SJCRH30 (cell line): ENCODE data around the gene ADAMTSL3. TPM values are rescaled to one million over a fixed set of nuclear protein-coding genes. Genes with fewer than 3 reads are reported as not detected.

ENCODE experiments used
- DNase-seq, 2 experiments: peaks; one replicate each; pipeline ENCODE4 v3.0.0-alpha.2; 2015 to 2020
- H3K27ac ChIP-seq: fragments of 250-450 bp; sonication (Bioruptor Pico); 2 replicates; pipeline ENCODE4 v1.5.1; 2020; ENCODE audit warnings: mild to moderate bottlenecking, moderate library complexity
- H3K27me3 ChIP-seq: fragments of 250-450 bp; sonication (Bioruptor Pico); 2 replicates; pipeline ENCODE4 v1.5.1; 2020; ENCODE audit warnings: mild to moderate bottlenecking, moderate library complexity
- H3K36me3 ChIP-seq: fragments of 250-450 bp; sonication (Bioruptor Pico); 2 replicates; pipeline ENCODE4 v1.5.1; 2020; ENCODE audit warnings: mild to moderate bottlenecking, moderate library complexity
- H3K4me1 ChIP-seq: fragments of 250-450 bp; sonication (Bioruptor Pico); 2 replicates; pipeline ENCODE4 v1.5.1; 2020; ENCODE audit warnings: mild to moderate bottlenecking, moderate library complexity
- H3K4me3 ChIP-seq: fragments of 250-450 bp; sonication (Bioruptor Pico); 2 replicates; pipeline ENCODE4 v1.5.1; 2020; ENCODE audit warnings: mild to moderate bottlenecking, moderate library complexity
- H3K9me3 ChIP-seq: fragments of 250-450 bp; sonication (Bioruptor Pico); replicated peaks from 2 replicates; pipeline ENCODE4 v1.5.1; 2020; ENCODE audit warnings: mild to moderate bottlenecking, moderate library complexity
- total RNA-seq: library from RNA; depleted of rRNA; stranded (reverse); fragments of >200 nt; shearing (Covaris generic); gene quantifications from 2 replicates; pipeline ENCODE4 v1.2.3, GENCODE V29; 2014; rRNA removed

ADAMTSL3 gene, protein sequence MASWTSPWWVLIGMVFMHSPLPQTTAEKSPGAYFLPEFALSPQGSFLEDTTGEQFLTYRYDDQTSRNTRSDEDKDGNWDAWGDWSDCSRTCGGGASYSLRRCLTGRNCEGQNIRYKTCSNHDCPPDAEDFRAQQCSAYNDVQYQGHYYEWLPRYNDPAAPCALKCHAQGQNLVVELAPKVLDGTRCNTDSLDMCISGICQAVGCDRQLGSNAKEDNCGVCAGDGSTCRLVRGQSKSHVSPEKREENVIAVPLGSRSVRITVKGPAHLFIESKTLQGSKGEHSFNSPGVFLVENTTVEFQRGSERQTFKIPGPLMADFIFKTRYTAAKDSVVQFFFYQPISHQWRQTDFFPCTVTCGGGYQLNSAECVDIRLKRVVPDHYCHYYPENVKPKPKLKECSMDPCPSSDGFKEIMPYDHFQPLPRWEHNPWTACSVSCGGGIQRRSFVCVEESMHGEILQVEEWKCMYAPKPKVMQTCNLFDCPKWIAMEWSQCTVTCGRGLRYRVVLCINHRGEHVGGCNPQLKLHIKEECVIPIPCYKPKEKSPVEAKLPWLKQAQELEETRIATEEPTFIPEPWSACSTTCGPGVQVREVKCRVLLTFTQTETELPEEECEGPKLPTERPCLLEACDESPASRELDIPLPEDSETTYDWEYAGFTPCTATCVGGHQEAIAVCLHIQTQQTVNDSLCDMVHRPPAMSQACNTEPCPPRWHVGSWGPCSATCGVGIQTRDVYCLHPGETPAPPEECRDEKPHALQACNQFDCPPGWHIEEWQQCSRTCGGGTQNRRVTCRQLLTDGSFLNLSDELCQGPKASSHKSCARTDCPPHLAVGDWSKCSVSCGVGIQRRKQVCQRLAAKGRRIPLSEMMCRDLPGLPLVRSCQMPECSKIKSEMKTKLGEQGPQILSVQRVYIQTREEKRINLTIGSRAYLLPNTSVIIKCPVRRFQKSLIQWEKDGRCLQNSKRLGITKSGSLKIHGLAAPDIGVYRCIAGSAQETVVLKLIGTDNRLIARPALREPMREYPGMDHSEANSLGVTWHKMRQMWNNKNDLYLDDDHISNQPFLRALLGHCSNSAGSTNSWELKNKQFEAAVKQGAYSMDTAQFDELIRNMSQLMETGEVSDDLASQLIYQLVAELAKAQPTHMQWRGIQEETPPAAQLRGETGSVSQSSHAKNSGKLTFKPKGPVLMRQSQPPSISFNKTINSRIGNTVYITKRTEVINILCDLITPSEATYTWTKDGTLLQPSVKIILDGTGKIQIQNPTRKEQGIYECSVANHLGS (N-terminal part only)
- total RNA-seq: 0.05 and 0.22 TPM in 2 replicates

DNA sequence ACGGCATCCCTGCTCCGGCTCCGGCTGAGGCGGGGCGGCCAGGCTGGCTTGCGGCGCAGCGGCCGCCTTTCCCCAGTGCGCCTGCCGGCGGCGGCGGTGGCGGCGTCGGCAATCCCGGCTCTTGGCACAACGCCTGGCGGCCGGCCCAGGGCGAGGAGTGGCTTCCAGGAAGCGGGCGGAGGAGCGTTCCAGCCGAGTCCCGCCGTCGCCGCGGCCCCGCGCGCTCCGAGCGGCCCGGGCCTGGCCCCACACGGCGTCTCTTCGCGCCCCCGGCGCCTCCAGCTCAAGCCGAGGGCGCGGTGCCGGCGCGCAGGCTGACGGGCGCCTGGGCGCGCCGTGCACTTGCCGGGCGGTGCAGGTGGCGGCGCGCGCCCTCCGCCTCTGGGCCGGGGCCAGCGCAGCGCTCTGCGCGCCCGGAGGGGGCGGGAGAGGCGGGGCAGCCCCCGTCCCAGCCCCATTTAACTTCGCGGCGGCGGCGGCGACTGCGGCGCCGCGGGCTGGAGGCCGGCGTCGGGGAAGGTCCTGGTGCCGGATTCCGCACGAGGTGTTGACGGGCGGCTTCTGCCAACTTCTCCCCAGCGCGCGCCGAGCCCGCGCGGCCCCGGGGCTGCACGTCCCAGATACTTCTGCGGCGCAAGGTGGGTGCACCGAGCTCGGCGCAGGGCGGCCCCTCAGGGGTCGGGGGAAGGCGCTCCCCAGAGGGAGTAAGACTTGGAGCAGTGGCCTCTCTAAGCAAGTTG, at the start of gene ADAMTSL3:
Gene ADAMTSL3, plus strand, starts transcription at position 485 of the 740 bp plus-strand sequence. CDS start 1,639 bp downstream, outside the sequence.
- no peak for DNase-seq
- peaks cover 2% of the 10 kb centered on the region; the same call in 1 of the 2 replicates for H3K4me1 ChIP-seq
- H3K27ac ChIP-seq: no peak within 1 kb of the TSS
- no peaks in the 10 kb centered on the region for H3K27me3 ChIP-seq
- H3K9me3 ChIP-seq: 0 out of 2 replicates have a peak, but pooled peaks cover 3% of the 10 kb centered on the region
- H3K36me3 ChIP-seq: no peaks in the 10 kb centered on the region
- no peak within 1 kb of the TSS for H3K4me3 ChIP-seq

DNA sequence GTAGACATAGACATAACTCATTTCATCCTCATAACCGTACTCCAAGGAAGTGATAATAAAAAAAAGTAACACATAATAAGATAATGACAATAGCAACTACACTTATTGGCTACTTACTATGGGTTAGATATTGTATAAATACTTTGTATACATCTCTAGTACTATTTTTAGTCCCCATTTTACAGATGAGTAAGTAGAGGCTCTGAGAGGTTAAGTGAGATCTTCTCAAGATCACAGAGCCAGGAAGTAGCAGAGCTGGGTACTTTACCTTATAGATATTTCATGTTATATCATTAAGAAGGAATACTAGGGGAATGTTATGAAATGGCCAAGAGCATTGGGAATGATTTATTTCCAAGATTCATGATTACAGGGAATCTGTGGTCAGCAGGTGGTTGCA, 49.4 kb upstream of the ADAMTSL3 start:
- no peaks in the 10 kb centered on the region; the same call in 1 of the 2 replicates for H3K9me3 ChIP-seq
- H3K4me1 ChIP-seq: no peaks in the 10 kb centered on the region
- no peak overlapping the region for H3K4me3 ChIP-seq
- no peak for DNase-seq
- H3K27ac ChIP-seq: no peak overlapping the region
- H3K36me3 ChIP-seq: no peaks in the 10 kb centered on the region
- no peaks in the 10 kb centered on the region for H3K27me3 ChIP-seq

DNA sequence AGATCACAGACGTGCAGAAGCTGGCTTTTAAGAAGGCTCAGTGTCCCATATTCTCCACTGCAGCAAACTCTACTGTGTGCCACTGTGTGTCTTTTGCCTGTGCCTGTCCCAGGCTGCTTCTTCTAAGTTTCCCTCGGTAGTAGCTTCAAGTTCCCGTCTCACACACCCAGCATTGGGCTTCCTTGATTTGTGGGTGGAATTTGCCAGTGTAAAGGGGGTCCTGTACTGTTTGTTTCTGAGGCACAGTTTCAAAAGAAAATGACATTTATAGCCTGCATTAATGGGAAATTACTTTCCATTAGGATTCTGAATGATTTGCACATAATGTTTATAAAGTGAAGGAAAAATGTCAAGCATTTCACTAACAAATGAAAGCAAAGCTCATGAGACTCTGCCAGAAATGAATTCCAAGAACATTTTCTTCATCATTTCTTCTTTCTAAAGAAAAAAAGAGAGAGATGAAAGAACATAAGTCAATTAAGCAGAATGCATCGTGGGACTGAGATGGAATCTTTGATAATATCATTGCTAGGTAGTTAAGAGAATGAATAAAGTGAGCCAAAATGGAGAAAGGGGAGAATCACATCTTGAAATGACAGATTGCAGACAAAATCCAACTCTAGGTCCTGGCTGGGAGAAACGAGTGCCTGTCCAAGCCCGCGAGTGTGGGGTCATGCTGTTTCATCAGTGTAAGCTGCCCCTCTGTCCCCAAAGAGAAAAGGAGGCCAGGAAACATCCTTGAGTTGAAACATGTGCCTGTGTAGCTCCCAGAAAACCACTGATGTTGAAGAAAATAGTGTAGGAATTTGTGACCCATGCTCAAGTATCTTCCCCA, 48.6 kb upstream of the ADAMTSL3 start:
- Histone ChIP-seq H3K9me3 (no peaks in the 10 kb centered on the region; the same call in 1 of the 2 replicates), H3K4me1 (no peaks in the 10 kb centered on the region)

DNA sequence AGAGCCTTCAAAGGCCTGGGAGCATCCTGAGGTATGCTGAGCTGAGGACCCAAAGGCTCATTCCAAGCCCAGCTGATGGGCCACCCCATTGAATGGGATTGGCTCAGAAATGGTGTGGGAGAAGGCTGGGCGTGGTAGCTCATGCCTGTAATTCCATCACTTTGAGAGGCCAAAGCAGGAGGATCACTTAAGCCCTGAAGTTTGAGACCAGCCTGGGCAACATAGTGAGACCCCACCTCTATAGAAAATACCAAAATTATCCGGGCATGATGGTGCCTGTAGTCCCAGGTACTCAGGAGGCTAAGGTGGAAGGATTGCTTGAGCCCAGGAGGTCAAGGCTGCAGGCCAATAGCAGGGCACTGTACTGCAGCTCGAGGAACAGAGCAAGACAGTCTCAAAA, 43.8 kb upstream of the ADAMTSL3 start:
- Histone ChIP-seq H3K27me3 (no peaks in the 10 kb centered on the region), H3K36me3 (no peaks in the 10 kb centered on the region), H3K4me3 (no peak overlapping the region), H3K27ac (no peak overlapping the region), H3K9me3 (no peaks in the 10 kb centered on the region), H3K4me1 (no peaks in the 10 kb centered on the region)
- no peak for DNase-seq

More for the DNA sequence above, 48.6 kb upstream of the ADAMTSL3 start:
- Histone ChIP-seq H3K27ac (no peak overlapping the region), H3K36me3 (no peaks in the 10 kb centered on the region), H3K4me3 (no peak overlapping the region), H3K27me3 (no peaks in the 10 kb centered on the region)
- no peak for DNase-seq

DNA sequence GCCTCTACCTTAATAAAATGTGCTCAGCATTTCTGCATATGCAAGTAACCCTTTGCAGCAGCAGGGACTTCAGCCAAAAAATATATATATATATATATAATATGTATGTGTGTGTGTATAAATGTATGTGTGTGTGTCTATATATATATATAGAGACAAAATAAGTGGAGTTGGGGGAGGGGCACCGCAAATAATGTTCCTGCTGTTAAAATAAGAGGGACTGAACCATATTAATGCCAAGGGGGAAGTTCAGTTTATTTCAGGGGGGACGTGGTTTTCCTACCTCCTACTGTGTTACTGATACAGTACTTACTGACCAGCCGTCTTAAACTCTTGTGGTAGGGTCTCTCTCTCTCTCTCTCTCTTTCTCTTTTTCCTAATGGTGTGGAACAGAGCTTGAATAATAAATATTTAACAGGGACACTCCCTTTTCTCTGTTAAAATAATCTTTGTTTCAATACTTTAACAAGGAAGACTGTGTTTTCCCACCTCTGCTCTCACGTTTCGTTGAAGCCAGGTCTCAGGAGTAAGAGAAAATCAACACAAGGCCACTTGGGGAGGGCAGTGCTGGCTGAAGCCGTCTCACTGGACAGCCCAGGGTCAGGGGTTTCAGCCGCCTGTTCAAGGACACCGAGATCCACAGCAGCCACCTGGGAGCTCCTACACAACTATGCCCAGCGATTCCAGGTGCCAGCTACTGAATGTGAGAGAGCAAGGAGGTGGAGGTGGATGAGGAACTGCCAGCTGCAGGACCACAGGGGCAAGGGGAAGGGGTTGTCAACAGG, 42.8 kb upstream of the ADAMTSL3 start:
- H3K4me1 ChIP-seq: no peaks in the 10 kb centered on the region
- no peak overlapping the region for H3K4me3 ChIP-seq
- H3K27me3 ChIP-seq: no peaks in the 10 kb centered on the region
- H3K27ac ChIP-seq: no peak overlapping the region
- H3K9me3 ChIP-seq: no peaks in the 10 kb centered on the region
- no peak for DNase-seq
- no peaks in the 10 kb centered on the region for H3K36me3 ChIP-seq

DNA sequence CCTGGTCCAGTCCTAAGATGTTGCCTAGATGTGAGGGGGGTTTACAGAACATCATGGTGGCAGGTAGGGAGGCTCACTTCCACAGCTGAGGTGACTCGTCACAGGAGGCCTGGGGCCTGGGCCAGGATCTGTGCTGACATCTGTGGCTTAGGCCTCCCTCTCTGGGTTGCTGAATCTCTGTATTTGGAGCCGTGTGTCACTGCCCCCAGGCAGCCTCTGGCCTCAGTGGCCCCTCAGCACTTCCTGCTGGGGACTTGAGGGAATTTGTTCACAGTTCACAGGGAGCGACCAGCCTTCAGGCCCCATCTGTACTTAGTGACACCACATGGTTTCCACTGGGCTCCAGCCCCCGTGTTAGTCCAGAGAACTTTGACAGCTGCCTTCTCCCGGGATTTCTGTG, 41.7 kb upstream of the ADAMTSL3 start:
- no peaks in the 10 kb centered on the region for H3K4me1 ChIP-seq
- no peak overlapping the region for H3K27ac ChIP-seq
- no peaks in the 10 kb centered on the region for H3K9me3 ChIP-seq
- H3K4me3 ChIP-seq: no peak overlapping the region
- no peaks in the 10 kb centered on the region for H3K36me3 ChIP-seq
- H3K27me3 ChIP-seq: no peaks in the 10 kb centered on the region
- DNase-seq: no peak

DNA sequence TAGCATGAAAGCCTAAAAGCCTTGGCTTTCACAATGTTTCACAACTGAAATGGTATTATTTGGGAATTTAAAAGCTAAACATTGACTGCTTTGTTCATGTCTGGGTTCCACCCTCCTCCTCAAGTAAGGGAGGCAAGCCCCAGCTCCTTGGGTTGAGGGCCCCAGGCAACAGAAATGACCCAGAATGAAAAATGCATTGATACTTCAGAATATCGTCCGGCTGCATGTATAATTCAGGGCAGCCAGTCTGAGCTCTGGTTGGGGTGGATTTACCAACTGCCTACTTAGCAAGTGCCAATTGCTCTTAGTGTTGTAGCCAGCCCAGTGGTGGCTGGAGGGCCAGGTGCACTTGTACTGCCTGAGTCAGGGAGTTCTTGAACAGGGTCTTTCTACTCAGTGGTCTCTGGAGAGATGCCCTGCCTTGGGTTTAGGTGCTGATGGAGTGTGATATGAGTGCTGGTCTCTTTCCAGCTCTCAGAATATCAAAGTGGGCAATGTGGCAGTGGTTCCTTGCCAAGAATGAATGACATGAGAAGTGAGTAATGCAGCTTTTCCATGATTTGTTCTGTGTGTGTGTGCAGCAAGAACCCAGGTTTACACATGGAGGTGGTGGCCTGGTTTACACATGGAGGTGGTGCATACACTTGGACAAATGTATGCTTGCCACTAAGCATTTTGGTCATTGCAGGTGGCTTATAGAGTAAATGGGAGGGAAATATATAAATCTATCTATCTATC, 40.9 kb upstream of the ADAMTSL3 start:
- no peak for DNase-seq
- no peaks in the 10 kb centered on the region for H3K9me3 ChIP-seq
- no peak overlapping the region for H3K27ac ChIP-seq
- no peaks in the 10 kb centered on the region for H3K36me3 ChIP-seq
- no peak overlapping the region for H3K4me3 ChIP-seq
- no peaks in the 10 kb centered on the region for H3K4me1 ChIP-seq
- H3K27me3 ChIP-seq: no peaks in the 10 kb centered on the region

DNA sequence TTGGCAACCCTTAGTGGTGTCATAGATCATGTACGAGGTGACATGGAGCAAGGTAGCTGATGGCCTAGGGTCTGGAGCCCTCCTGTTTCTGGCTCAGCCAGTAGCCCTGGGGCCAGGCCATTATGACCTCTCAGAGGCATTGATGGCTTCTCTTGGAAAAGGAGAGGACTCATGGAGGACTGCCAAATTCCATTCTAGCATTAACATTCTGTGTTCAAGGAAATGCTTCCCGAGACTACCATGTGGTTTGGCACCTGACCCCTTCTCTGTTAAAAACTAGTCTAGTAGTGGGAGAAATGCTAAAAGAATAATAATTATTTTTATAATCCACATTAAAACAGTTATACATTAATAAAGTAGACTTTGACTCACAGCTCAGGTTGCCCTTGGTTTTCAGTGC, 40.2 kb upstream of the ADAMTSL3 start:
- DNase-seq: no peak
- no peak overlapping the region for H3K4me3 ChIP-seq
- H3K4me1 ChIP-seq: no peaks in the 10 kb centered on the region
- H3K27ac ChIP-seq: no peak overlapping the region
- no peaks in the 10 kb centered on the region for H3K27me3 ChIP-seq
- H3K9me3 ChIP-seq: no peaks in the 10 kb centered on the region
- no peaks in the 10 kb centered on the region for H3K36me3 ChIP-seq

DNA sequence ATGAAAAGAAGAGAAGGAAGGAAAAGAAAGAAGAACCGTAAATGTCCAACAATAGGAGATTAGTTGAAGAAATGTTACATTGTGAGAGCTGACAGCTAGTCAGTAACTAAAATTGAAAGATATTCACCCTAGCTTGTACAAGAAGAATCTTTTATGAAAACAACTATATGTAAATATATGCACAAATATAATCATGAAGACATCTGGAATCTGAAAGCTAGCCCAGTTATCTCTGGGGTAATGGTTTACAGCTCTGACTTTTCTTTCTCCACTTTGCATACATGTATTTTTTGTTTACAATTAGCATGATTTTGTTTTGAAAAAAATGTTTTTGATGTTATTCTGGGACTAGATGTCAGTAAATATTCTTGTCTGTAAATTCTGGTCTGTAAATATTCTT, 37.1 kb upstream of the ADAMTSL3 start:
- no peak overlapping the region for H3K27ac ChIP-seq
- H3K36me3 ChIP-seq: no peaks in the 10 kb centered on the region
- H3K9me3 ChIP-seq: no peaks in the 10 kb centered on the region
- H3K27me3 ChIP-seq: no peaks in the 10 kb centered on the region
- H3K4me1 ChIP-seq: no peaks in the 10 kb centered on the region
- no peak overlapping the region for H3K4me3 ChIP-seq
- no peak for DNase-seq

DNA sequence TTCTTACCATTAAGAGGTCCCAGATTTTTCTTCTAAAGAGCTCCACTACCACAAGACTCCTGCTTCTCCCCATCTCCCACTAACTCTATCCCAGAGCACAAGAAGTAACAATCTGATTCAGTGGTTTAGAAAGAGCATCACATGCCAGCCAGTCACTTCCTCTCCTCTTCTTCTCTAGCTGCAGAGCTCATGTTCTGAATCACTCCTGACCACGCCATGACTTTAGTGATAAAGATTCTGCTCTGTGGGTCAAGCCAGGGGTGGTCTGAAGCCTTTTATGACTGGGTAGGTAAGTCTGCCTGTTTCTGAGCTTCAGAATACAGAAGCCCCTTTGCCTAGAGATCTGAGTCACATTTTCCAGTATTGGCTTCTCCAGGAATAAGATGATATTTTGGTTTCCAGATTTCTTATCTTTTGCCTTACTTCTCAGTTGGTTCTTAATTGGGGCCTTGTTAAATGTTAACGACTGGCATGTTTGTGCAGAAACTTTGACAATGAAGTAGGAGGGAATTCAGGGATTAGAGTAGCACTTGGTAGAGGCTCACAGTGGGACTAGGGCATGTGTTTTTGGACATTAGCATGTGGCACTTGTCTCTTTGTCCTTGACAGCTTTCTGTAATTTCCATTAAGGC, 27.6 kb upstream of the ADAMTSL3 start:
- Histone ChIP-seq H3K27ac (no peak overlapping the region), H3K27me3 (peaks cover 4% of the 10 kb centered on the region; the same call in 1 of the 2 replicates), H3K4me1 (no peaks in the 10 kb centered on the region), H3K4me3 (no peak overlapping the region), H3K9me3 (no peaks in the 10 kb centered on the region), H3K36me3 (no peaks in the 10 kb centered on the region)
- DNase-seq: no peak

DNA sequence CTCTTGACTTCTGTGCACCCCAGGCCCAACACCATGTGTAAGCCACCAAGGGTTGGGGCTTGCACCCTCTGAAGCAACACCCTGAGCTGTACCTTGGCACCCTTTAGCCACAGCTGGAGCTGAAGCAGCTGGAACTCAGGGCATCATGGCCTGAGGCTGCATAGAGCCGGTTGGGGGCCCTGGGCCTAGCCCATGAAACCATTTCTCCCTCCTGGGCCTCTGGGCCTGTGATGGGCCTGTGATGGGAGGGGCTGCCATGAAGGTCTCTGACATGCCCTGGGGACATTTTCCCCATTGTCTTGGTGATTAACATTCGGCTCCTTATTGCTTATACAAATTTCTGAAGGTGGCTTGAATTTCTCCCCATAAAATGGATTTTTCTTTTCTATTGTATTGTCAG, 22.4 kb upstream of the ADAMTSL3 start:
- Histone ChIP-seq H3K4me1 (no peaks in the 10 kb centered on the region), H3K27me3 (no peaks in the 10 kb centered on the region), H3K9me3 (no peaks in the 10 kb centered on the region), H3K36me3 (no peaks in the 10 kb centered on the region), H3K27ac (no peak overlapping the region), H3K4me3 (no peak overlapping the region)
- no peak for DNase-seq

DNA sequence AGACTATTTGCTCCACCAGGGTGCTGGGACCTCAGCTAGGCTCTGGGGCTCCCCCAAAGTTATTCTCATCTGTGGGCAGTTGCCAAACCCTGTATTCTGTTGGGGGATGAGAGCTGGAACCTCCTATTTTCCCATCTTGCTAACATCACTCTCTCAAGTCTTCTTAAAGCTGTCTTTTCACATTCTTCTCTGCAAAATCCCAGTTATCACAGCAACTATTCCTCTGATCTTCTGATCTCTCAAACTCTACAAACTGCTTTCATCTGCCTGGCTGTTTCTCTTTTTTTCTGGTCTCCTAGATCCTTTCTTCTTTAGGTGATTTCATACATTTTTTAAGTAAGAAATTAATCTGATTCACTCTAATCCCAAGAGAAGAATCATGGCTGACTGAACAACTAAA, 10.7 kb upstream of the ADAMTSL3 start:
- no peak for DNase-seq
- Histone ChIP-seq H3K4me3 (no peak overlapping the region), H3K9me3 (0 out of 2 replicates have a peak, but pooled peaks cover 3% of the 10 kb centered on the region), H3K27ac (no peak overlapping the region), H3K27me3 (no peaks in the 10 kb centered on the region), H3K36me3 (no peaks in the 10 kb centered on the region), H3K4me1 (no peaks in the 10 kb centered on the region)
